PFSK-1 (cell line): ENCODE results near the gene ALG14.

Source experiments
- POLR2AphosphoS5 ChIP-seq: IDR thresholded peaks from 2 replicates; pipeline ENCODE4 v1.6.1; 2012; ENCODE audit warnings: low read depth, mild to moderate bottlenecking, control low read depth, low read length, moderate library complexity
- SIN3A ChIP-seq: IDR thresholded peaks from 2 replicates; pipeline ENCODE4 v1.6.1; 2012; ENCODE audit warnings: mild to moderate bottlenecking, low read length, moderate library complexity, borderline replicate concordance; ENCODE audit not compliant: insufficient read depth
- TAF1 ChIP-seq: IDR thresholded peaks from 2 replicates; pipeline ENCODE4 v1.6.1; 2012; ENCODE audit warnings: low read length, control low read depth, borderline replicate concordance; ENCODE audit not compliant: insufficient read depth
- TF ChIP-seq, protein P1 (sequence below), 2 experiments: IDR thresholded peaks; 2 replicates each; pipeline versions ENCODE4 v1.6.1 to v1.8.0; 2011 to 2012; ENCODE audit warnings: low read depth in 2 of 2, low read length in 2 of 2, control low read depth in 1 of 2, inconsistent platforms in 1 of 2, mild to moderate bottlenecking in 1 of 2, moderate library complexity in 1 of 2; ENCODE audit not compliant: insufficient read depth in 1 of 2

- TF ChIP-seq SIN3A: no peak
- no peak for TF ChIP-seq POLR2AphosphoS5
- TF ChIP-seq, protein P1, sequence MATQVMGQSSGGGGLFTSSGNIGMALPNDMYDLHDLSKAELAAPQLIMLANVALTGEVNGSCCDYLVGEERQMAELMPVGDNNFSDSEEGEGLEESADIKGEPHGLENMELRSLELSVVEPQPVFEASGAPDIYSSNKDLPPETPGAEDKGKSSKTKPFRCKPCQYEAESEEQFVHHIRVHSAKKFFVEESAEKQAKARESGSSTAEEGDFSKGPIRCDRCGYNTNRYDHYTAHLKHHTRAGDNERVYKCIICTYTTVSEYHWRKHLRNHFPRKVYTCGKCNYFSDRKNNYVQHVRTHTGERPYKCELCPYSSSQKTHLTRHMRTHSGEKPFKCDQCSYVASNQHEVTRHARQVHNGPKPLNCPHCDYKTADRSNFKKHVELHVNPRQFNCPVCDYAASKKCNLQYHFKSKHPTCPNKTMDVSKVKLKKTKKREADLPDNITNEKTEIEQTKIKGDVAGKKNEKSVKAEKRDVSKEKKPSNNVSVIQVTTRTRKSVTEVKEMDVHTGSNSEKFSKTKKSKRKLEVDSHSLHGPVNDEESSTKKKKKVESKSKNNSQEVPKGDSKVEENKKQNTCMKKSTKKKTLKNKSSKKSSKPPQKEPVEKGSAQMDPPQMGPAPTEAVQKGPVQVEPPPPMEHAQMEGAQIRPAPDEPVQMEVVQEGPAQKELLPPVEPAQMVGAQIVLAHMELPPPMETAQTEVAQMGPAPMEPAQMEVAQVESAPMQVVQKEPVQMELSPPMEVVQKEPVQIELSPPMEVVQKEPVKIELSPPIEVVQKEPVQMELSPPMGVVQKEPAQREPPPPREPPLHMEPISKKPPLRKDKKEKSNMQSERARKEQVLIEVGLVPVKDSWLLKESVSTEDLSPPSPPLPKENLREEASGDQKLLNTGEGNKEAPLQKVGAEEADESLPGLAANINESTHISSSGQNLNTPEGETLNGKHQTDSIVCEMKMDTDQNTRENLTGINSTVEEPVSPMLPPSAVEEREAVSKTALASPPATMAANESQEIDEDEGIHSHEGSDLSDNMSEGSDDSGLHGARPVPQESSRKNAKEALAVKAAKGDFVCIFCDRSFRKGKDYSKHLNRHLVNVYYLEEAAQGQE (IDR thresholded peaks at IDR 0.05; ENCODE audit: insufficient read depth in 1 of 2, low read depth in 2 of 2, low read length in 2 of 2): no peak
- no peak for TF ChIP-seq TAF1
Observed at GRCh38 chr1:94969137-94969536, 103.6 kb downstream of the ALG14 start.
